Mammary microvascular endothelial cell (primary cell): ENCODE data around the gene FOXA1. TPM values are rescaled to one million over a fixed set of nuclear protein-coding genes. Genes with fewer than 3 reads are reported as not detected.

Experiments
- total RNA-seq: library from RNA; depleted of rRNA; stranded (reverse); fragments of >200 nt; gene quantifications from 2 replicates; pipeline ENCODE4 v1.2.3, GENCODE V29; 2015

The FOXA1 gene
- 0.07 and 0.39 TPM in 2 replicates for total RNA-seq

GRCh38 chr14:37594971-37595808, at the start of gene FOXA1, which contains the start of gene TTC6:
TSS of gene FOXA1 (minus strand) at chr14:37595249. CDS start at chr14:37594972, 277 bp downstream.
TSS of gene TTC6 (plus strand) at chr14:37595629. CDS start at chr14:37622065, 26,436 bp downstream.

Other genes starting within 250 kb of the FOXA1 start
- not detected in 2 replicates for gene TTC6, start 380 bp upstream of the FOXA1 start, total RNA-seq